H1 (cell line): ENCODE results near the gene RIMS3. TPM values are rescaled to one million over a fixed set of nuclear protein-coding genes. Genes with fewer than 3 reads are reported as not detected.

Source experiments
- CTCF ChIA-PET: fragments of 300-600 bp; sonication (Branson Sonifier 250); formaldehyde crosslinking; loops from one replicate; lab custom pipeline; 2021; ENCODE audit not compliant: partially characterized antibody; lab: Charles Lee
- POLR2A ChIA-PET: fragments of 300-600 bp; sonication (Branson Sonifier 250); formaldehyde crosslinking; loops from one replicate; lab custom pipeline; 2021; ENCODE audit warnings: inconsistent platforms; ENCODE audit not compliant: partially characterized antibody; lab: Charles Lee
- DNase-seq, 2 experiments: peaks; one replicate each; pipeline versions ENCODE4 v3.0.0 to v3.0.0-alpha.2; 2010 to 2022; ENCODE audit warnings: low spot score in 2 of 2, low read depth in 1 of 2, mixed read lengths in 1 of 2
- FAIRE-seq: peaks from 2 replicates; lab custom pipeline; 2011; peaks lifted over from hg19 to GRCh38; lab: Jason Lieb, UNC
- H2AFZ ChIP-seq: 2 replicates; pipeline ENCODE4 v1.8.1; 2012; ENCODE audit warnings: low read length, inconsistent platforms
- H2AK5ac ChIP-seq: 2 replicates; pipeline ENCODE4 v1.6.1; 2013; ENCODE audit warnings: low read depth, low read length
- H2BK120ac ChIP-seq: replicated peaks from 2 replicates; pipeline ENCODE3; 2013; ENCODE audit warnings: low read depth, low read length, inconsistent platforms
- H2BK12ac ChIP-seq: 2 replicates; pipeline ENCODE4 v1.6.1; 2013; ENCODE audit warnings: low read depth, low read length
- H2BK15ac ChIP-seq: 2 replicates; pipeline ENCODE4 v1.6.1; 2013; ENCODE audit warnings: low read length
- H2BK20ac ChIP-seq: 2 replicates; pipeline ENCODE4 v1.6.1; 2013; ENCODE audit warnings: low read length
- H2BK5ac ChIP-seq: 2 replicates; pipeline ENCODE4 v1.6.1; 2013; ENCODE audit warnings: low read depth, low read length
- H3K14ac ChIP-seq: 2 replicates; pipeline ENCODE4 v1.6.1; 2013; ENCODE audit warnings: inconsistent platforms; ENCODE audit not compliant: insufficient read length
- H3K18ac ChIP-seq: 2 replicates; pipeline ENCODE4 v1.6.1; 2013; ENCODE audit warnings: low read length; ENCODE audit errors: extremely low read depth
- H3K23ac ChIP-seq: 2 replicates; pipeline ENCODE4 v1.6.1; 2013; ENCODE audit warnings: inconsistent platforms; ENCODE audit not compliant: insufficient read length
- H3K23me2 ChIP-seq: 2 replicates; pipeline ENCODE4 v1.6.1; 2013; ENCODE audit warnings: low read depth, low read length
- H3K27ac ChIP-seq: 2 replicates; pipeline ENCODE4 v1.6.1; 2011; ENCODE audit warnings: low read depth, low read length, inconsistent platforms
- H3K27me3 ChIP-seq, 4 experiments: replicated peaks in 1 of 4; 1 replicate in 1 of 4; 2 replicates in 3 of 4; pipeline versions ENCODE4 v1.6.1 to v1.8.1; 2011 to 2013; ENCODE audit warnings: low read length in 3 of 4, mild to moderate bottlenecking in 3 of 4, inconsistent platforms in 2 of 4, mixed read lengths in 2 of 4, moderate library complexity in 1 of 4; ENCODE audit not compliant: control insufficient read depth in 3 of 4, insufficient read depth in 3 of 4; ENCODE audit errors: extremely low read depth in 1 of 4
- H3K36me3 ChIP-seq, 4 experiments: 2 replicates each; pipeline versions ENCODE4 v1.6.1 to v1.8.1; 2011 to 2013; ENCODE audit warnings: mild to moderate bottlenecking in 4 of 4, low read length in 3 of 4, moderate library complexity in 2 of 4, control low read depth in 1 of 4, inconsistent platforms in 1 of 4; ENCODE audit not compliant: insufficient read depth in 4 of 4, control insufficient read depth in 2 of 4
- H3K4ac ChIP-seq: replicated peaks from 2 replicates; pipeline ENCODE3; 2013; ENCODE audit warnings: low read length, low read depth, mixed read lengths, inconsistent platforms; ENCODE audit not compliant: insufficient read length
- H3K4me1 ChIP-seq, 4 experiments: replicated peaks in 1 of 4; 1 replicate in 1 of 4; 2 replicates in 3 of 4; pipeline versions ENCODE4 v1.6.1 to v1.8.1; 2011 to 2013; ENCODE audit warnings: low read length in 3 of 4, inconsistent platforms in 2 of 4, mixed read lengths in 1 of 4; ENCODE audit not compliant: insufficient read depth in 4 of 4, control insufficient read depth in 3 of 4
- H3K4me2 ChIP-seq, 2 experiments: 2 replicates each; pipeline versions ENCODE4 v1.6.1 to v1.8.1; 2011 to 2013; ENCODE audit warnings: low read depth in 2 of 2, low read length in 2 of 2, control low read depth in 1 of 2, inconsistent platforms in 1 of 2, mild to moderate bottlenecking in 1 of 2; ENCODE audit not compliant: insufficient read depth in 1 of 2
- H3K4me3 ChIP-seq, 4 experiments: fragments of 200-600, 300-600 bp in 1 of 4; sonication (generic), shearing (Covaris generic), sonication (Bioruptor Twin) in 1 of 4; 2 replicates each; pipeline versions ENCODE4 v1.5.1 to v1.8.1; 2011 to 2016; ENCODE audit warnings: low read length in 4 of 4, low read depth in 3 of 4, control low read depth in 2 of 4, inconsistent platforms in 2 of 4, mild to moderate bottlenecking in 2 of 4, mixed read lengths in 1 of 4, moderate library complexity in 1 of 4; ENCODE audit not compliant: insufficient read depth in 2 of 4; ENCODE audit errors: extremely low read depth in 1 of 4
- H3K56ac ChIP-seq: replicated peaks from 2 replicates; pipeline ENCODE3; 2013; ENCODE audit warnings: low read depth, mild to moderate bottlenecking, mixed read lengths, low read length, inconsistent platforms; ENCODE audit not compliant: insufficient read length
- H3K79me1 ChIP-seq: 2 replicates; pipeline ENCODE4 v1.6.1; 2013; ENCODE audit warnings: low read depth, low read length, control low read depth
- H3K79me2 ChIP-seq, 2 experiments: 2 replicates each; pipeline versions ENCODE4 v1.6.1 to v1.8.1; 2012 to 2013; ENCODE audit warnings: low read length in 2 of 2, mild to moderate bottlenecking in 2 of 2, inconsistent platforms in 1 of 2; ENCODE audit not compliant: insufficient read depth in 2 of 2, control insufficient read depth in 1 of 2
- H3K9ac ChIP-seq, 4 experiments: replicated peaks in 1 of 4; 1 replicate in 1 of 4; 2 replicates in 3 of 4; pipeline versions ENCODE4 v1.6.1 to v1.8.1; 2011 to 2013; ENCODE audit warnings: low read depth in 3 of 4, low read length in 3 of 4, control low read depth in 2 of 4, mild to moderate bottlenecking in 2 of 4, moderate library complexity in 2 of 4, inconsistent platforms in 1 of 4; ENCODE audit errors: extremely low read depth in 1 of 4
- H3K9me3 ChIP-seq, 2 experiments: 2 replicates each; pipeline versions ENCODE4 v1.6.1 to v1.8.1; 2012 to 2013; ENCODE audit warnings: mild to moderate bottlenecking in 2 of 2, moderate library complexity in 2 of 2, control low read depth in 1 of 2, inconsistent platforms in 1 of 2, low read depth in 1 of 2, low read length in 1 of 2, mixed read lengths in 1 of 2; ENCODE audit not compliant: insufficient read depth in 2 of 2
- H4K20me1 ChIP-seq, 2 experiments: replicated peaks in 1 of 2; 2 replicates each; pipeline versions ENCODE3 to v1.8.1; 2011 to 2013; ENCODE audit warnings: inconsistent platforms in 2 of 2, low read length in 2 of 2, mild to moderate bottlenecking in 1 of 2; ENCODE audit not compliant: insufficient read depth in 2 of 2, control insufficient read depth in 1 of 2
- H4K5ac ChIP-seq: 2 replicates; pipeline ENCODE4 v1.6.1; 2013; ENCODE audit warnings: low read length, low read depth, mixed read lengths, inconsistent platforms; ENCODE audit not compliant: insufficient read length
- H4K8ac ChIP-seq: 2 replicates; pipeline ENCODE4 v1.8.0; 2013; ENCODE audit warnings: mild to moderate bottlenecking, moderate library complexity, low read length, inconsistent platforms; ENCODE audit not compliant: insufficient read depth; ENCODE audit errors: extremely low read depth
- H4K91ac ChIP-seq: replicated peaks from 2 replicates; pipeline ENCODE3; 2013; ENCODE audit warnings: low read length, mixed read lengths, inconsistent platforms; ENCODE audit not compliant: insufficient read length
- BACH1 ChIP-seq: IDR thresholded peaks from 2 replicates; pipeline ENCODE4 v1.6.1; 2012; ENCODE audit warnings: low read length, improper control_type of control experiment
- BRCA1 ChIP-seq: IDR thresholded peaks from 2 replicates; pipeline ENCODE4 v1.6.1; 2012; ENCODE audit warnings: low read depth, low read length, improper control_type of control experiment
- CHD2 ChIP-seq: IDR thresholded peaks from 2 replicates; pipeline ENCODE4 v1.6.1; 2012; ENCODE audit warnings: low read length, improper control_type of control experiment
- CTCF ChIP-seq, 3 experiments: IDR thresholded peaks; 1 replicate in 2 of 3; 2 replicates in 1 of 3; pipeline versions ENCODE4 v1.5.1 to v1.6.1; 2011; ENCODE audit warnings: low read length in 3 of 3, mild to moderate bottlenecking in 3 of 3, inconsistent platforms in 2 of 3, low read depth in 1 of 3, moderate library complexity in 1 of 3; ENCODE audit not compliant: insufficient read depth in 1 of 3; ENCODE audit errors: control extremely low read depth in 1 of 3
- GABPA ChIP-seq: IDR thresholded peaks from 2 replicates; pipeline ENCODE4 v1.6.1; 2011; ENCODE audit warnings: mild to moderate bottlenecking, low read length, moderate library complexity, borderline replicate concordance; ENCODE audit not compliant: insufficient read depth
- JUN ChIP-seq: IDR thresholded peaks from 2 replicates; pipeline ENCODE4 v1.6.1; 2011; ENCODE audit warnings: low read depth, mild to moderate bottlenecking, improper control_type of control experiment, low read length
- KDM1A ChIP-seq: fragments of 200-600, 300-600 bp; sonication (generic); IDR thresholded peaks from 2 replicates; pipeline ENCODE4 v1.7.1; 2016; ENCODE audit warnings: mild to moderate bottlenecking, low read length, borderline replicate concordance
- KDM5A ChIP-seq: fragments of 200-600 bp; IDR thresholded peaks from 2 replicates; pipeline ENCODE4 v1.7.1; 2012; ENCODE audit warnings: mild to moderate bottlenecking, low read length, inconsistent platforms, mixed read lengths
- POLR2AphosphoS5 ChIP-seq: IDR thresholded peaks from 2 replicates; pipeline ENCODE4 v1.6.1; 2011; ENCODE audit warnings: low read depth, low read length
- POU5F1 ChIP-seq: IDR thresholded peaks from 2 replicates; pipeline ENCODE4 v1.6.1; 2011; ENCODE audit warnings: low read depth, mild to moderate bottlenecking, low read length, moderate library complexity
- RAD21 ChIP-seq, 2 experiments: IDR thresholded peaks in 1 of 2; conservative IDR thresholded peaks in 1 of 2; 2 replicates each; pipeline ENCODE4 v1.6.1; 2011; ENCODE audit warnings: low read depth in 2 of 2, low read length in 2 of 2, improper control_type of control experiment in 1 of 2, inconsistent platforms in 1 of 2, mild to moderate bottlenecking in 1 of 2, moderate library complexity in 1 of 2
- TBP ChIP-seq: IDR thresholded peaks from 2 replicates; pipeline ENCODE4 v1.6.1; 2011; ENCODE audit warnings: low read depth, low read length, improper control_type of control experiment
- WGBS, 2 experiments: shearing (Covaris generic) in 1 of 2; methylation state at CpG; one replicate each; pipeline versions ENCODE4 v1.1.6 to v1.1.7; 2013 to 2015; ENCODE audit warnings: low lambda C conversion rate in 2 of 2, mixed read lengths in 2 of 2, inconsistent platforms in 1 of 2, low coverage in 1 of 2, missing lambda C conversion rate in 1 of 2; ENCODE audit not compliant: insufficient replicate concordance in 2 of 2, insufficient coverage in 1 of 2, insufficient read length in 1 of 2; ENCODE audit errors: extremely low coverage in 1 of 2, missing lambda C conversion rate in 1 of 2; 5-methylcytosine and 5-hydroxymethylcytosine counted together
- polyA plus RNA-seq, 7 experiments: library from polyadenylated mRNA; depleted of rRNA in 3 of 7; stranded (reverse) in 5 of 7; unstranded in 2 of 7; fragments of >200 nt in 5 of 7; fragments of 200-250 nt in 2 of 7; gene quantifications; 1 replicate in 5 of 7; 2 replicates in 1 of 7; 4 replicates in 1 of 7; pipeline versions ENCODE4 v1.2.1 to v1.2.3, GENCODE V29; 2011 to 2013; ENCODE audit warnings: missing spikeins in 2 of 7, mixed read lengths in 2 of 7
- total RNA-seq: library from RNA; stranded (reverse); fragmentation: NEBNext Ultra II Directional; extraction: Animal tissue kit (Norgen Biotek cat#: 25700); gene quantifications from 2 replicates; pipeline ENCODE4 v1.2.1, GENCODE V29; 2021

Gene RIMS3
- total and polyA plus RNA-seq, 2 of the 8 experiments (the other 6 are each of a cell fraction or from before 2014, with no cell fraction given), result 13.3 to 20.6 TPM

- no peaks in the 10 kb centered on the region for H4K20me1 ChIP-seq
- H3K9ac ChIP-seq, result no peak overlapping the region
- H3K79me1 ChIP-seq, result peaks cover 2% of the 10 kb centered on the region
- H3K18ac ChIP-seq, result no peak overlapping the region
- H3K27ac ChIP-seq, result no peak overlapping the region
- H3K9me3 ChIP-seq, result no peaks in the 10 kb centered on the region
- H3K4me2 ChIP-seq, result no peak overlapping the region
- no peak overlapping the region for H2BK5ac ChIP-seq
- no peak overlapping the region for H4K5ac ChIP-seq
- H3K4ac ChIP-seq, result no peak overlapping the region
- no peak overlapping the region for H2AFZ ChIP-seq
- DNase-seq (no peak), FAIRE-seq (no peak)
- no peaks in the 10 kb centered on the region for H3K36me3 ChIP-seq
- no peak overlapping the region for H3K4me3 ChIP-seq
- POLR2A ChIA-PET, result interaction anchor here (5.5 kb wide), 1 partner anchor 13 kb away, joined by 30 read pairs; no protein-coding TSS in a partner anchor
- no peak overlapping the region for H2AK5ac ChIP-seq
- 78% methylated on average over 5 of the region's 5 CpGs; no CpG with 5 or more reads in 1 of the 2 experiments for WGBS, 2 experiments
- H2BK15ac ChIP-seq, result no peak overlapping the region
- H4K91ac ChIP-seq, result no peak overlapping the region
- H3K27me3 ChIP-seq, result no peaks in the 10 kb centered on the region
- H3K56ac ChIP-seq, result no peak overlapping the region
- CTCF ChIA-PET, result interaction anchor here (1.4 kb wide), 1 partner anchor 77 kb away, joined by 3 read pairs; no protein-coding TSS in a partner anchor
- no peak overlapping the region for H2BK120ac ChIP-seq
- no peak overlapping the region for H3K14ac ChIP-seq
- H3K79me2 ChIP-seq, result peaks cover 24 to 96% of the 10 kb centered on the region in 2 experiments
- no peak overlapping the region for H4K8ac ChIP-seq
- no peak overlapping the region for H2BK20ac ChIP-seq
- H2BK12ac ChIP-seq, result no peak overlapping the region
- H3K23me2 ChIP-seq, result peaks cover 4% of the 10 kb centered on the region
- H3K4me1 ChIP-seq, result peaks cover 0 to 9% (median 5%) of the 10 kb centered on the region in 4 experiments; a peak in 5 of 7 replicates
- H3K23ac ChIP-seq, result no peak overlapping the region
- no peak for TF ChIP-seq KDM5A
- TF ChIP-seq CTCF (IDR thresholded peaks at IDR 0.05; ENCODE audit: control extremely low read depth in 1 of 3, insufficient read depth in 1 of 3, low read depth in 1 of 3, low read length in 3 of 3), result no peak
- TF ChIP-seq POU5F1, result no peak
- no peak for TF ChIP-seq RAD21 (IDR thresholded peaks at IDR 0.05 in 1 of 2, conservative IDR thresholded peaks at IDR 0.05 in 1 of 2; ENCODE audit: low read depth in 2 of 2, low read length in 2 of 2)
- no peak for TF ChIP-seq GABPA
- no peak for TF ChIP-seq KDM1A
- TF ChIP-seq JUN, result no peak
- TF ChIP-seq BRCA1, result no peak
- no peak for TF ChIP-seq CHD2
- TF ChIP-seq TBP, result no peak
- no peak for TF ChIP-seq POLR2AphosphoS5
- no peak for TF ChIP-seq BACH1
Observed at GRCh38 chr1:40697436-40697835, 32.0 kb upstream of the RIMS3 start.
